GM21576 (cell line): ENCODE results near the gene CWC27.
"Not testable (repeated sequence)": the region's sequence is repeated elsewhere in the genome, so short reads cannot be mapped to it uniquely, and the experiment has no call there.

Experiments
- ATAC-seq: cut with Tn5 transposase; IDR thresholded peaks from one replicate; pipeline ENCODE4 v1.9.1; 2021; ENCODE audit warnings: mild to moderate bottlenecking, moderate library complexity; ENCODE audit not compliant: unreplicated experiment

Gene CWC27

GRCh38 chr5:64788156-64788555, 19.4 kb downstream of the CWC27 start:
- no peak for ATAC-seq

GRCh38 chr5:64789457-64789856, 20.7 kb downstream of the CWC27 start:
- ATAC-seq: no peak

GRCh38 chr5:64790210-64790609, 21.5 kb downstream of the CWC27 start:
- ATAC-seq: no peak

GRCh38 chr5:64792469-64792868, 23.7 kb downstream of the CWC27 start:
- ATAC-seq: no peak

GRCh38 chr5:64794053-64794770, 25.5 kb downstream of the CWC27 start:
- no peak for ATAC-seq

GRCh38 chr5:64796301-64796700, 27.6 kb downstream of the CWC27 start:
- ATAC-seq: no peak

- ATAC-seq: no peak
Observed at GRCh38 chr5:64800926-64801325, 32.2 kb downstream of the CWC27 start.

- ATAC-seq: no peak
Observed at GRCh38 chr5:64806537-64806936, 37.8 kb downstream of the CWC27 start.

GRCh38 chr5:64807520-64807919, 38.8 kb downstream of the CWC27 start:
- no peak for ATAC-seq

- ATAC-seq: peak; percentile 61
Observed at GRCh38 chr5:64811050-64811640, 42.4 kb downstream of the CWC27 start.

- peak; percentile 84 for ATAC-seq
Observed at GRCh38 chr5:64814073-64814472, 45.3 kb downstream of the CWC27 start.

GRCh38 chr5:64818245-64818644, 49.5 kb downstream of the CWC27 start:
- ATAC-seq: no peak

- not testable (repeated sequence) for ATAC-seq
Observed at GRCh38 chr5:64819345-64819744, 50.6 kb downstream of the CWC27 start.

- no peak for ATAC-seq
Observed at GRCh38 chr5:64822320-64822719, 53.6 kb downstream of the CWC27 start.

GRCh38 chr5:64826541-64826940, 57.8 kb downstream of the CWC27 start:
- ATAC-seq: no peak

- ATAC-seq: no peak
Observed at GRCh38 chr5:64827703-64828102, 59.0 kb downstream of the CWC27 start.

GRCh38 chr5:64830650-64831049, 61.9 kb downstream of the CWC27 start:
- not testable (repeated sequence) for ATAC-seq

- no peak for ATAC-seq
Observed at GRCh38 chr5:64831996-64832395, 63.3 kb downstream of the CWC27 start.

- ATAC-seq: no peak
Observed at GRCh38 chr5:64834037-64834436, 65.3 kb downstream of the CWC27 start.

GRCh38 chr5:64834611-64835010, 65.9 kb downstream of the CWC27 start:
- ATAC-seq: no peak

- ATAC-seq: no peak
Observed at GRCh38 chr5:64835266-64835665, 66.5 kb downstream of the CWC27 start.

GRCh38 chr5:64836190-64836755, 67.5 kb downstream of the CWC27 start:
- no peak for ATAC-seq
